HepG2 (cell line): Measurements from ENCODE around the gene THBS2. TPM values are rescaled to one million over a fixed set of nuclear protein-coding genes. Genes with fewer than 3 reads are reported as not detected.
"Not testable (repeated sequence)": the region's sequence is repeated elsewhere in the genome, so short reads cannot be mapped to it uniquely, and the experiment has no call there.

Source experiments
- ATAC-seq: fragments of 200-7000 bp; cut with Tn5 transposase; 3 replicates; pipeline ENCODE4 v1.9.1; 2020; ENCODE audit warnings: mild to moderate bottlenecking, moderate library complexity
- BruUV-seq: library from RNA; stranded (reverse); fragments of 400-500 nt; replicated peaks from 2 replicates; lab custom pipeline; 2021; lab: Mats Ljungman, UMichigan
- CTCF ChIA-PET: fragments of 300-600 bp; formaldehyde crosslinking; extraction: SDS; loops from one replicate; lab custom pipeline; 2021; ENCODE audit warnings: low total read pairs, inconsistent platforms, low intra/inter-chr PET ratio; lab: Yijun Ruan, JAX
- POLR2A ChIA-PET: fragments of 350-600 bp; sonication (Branson Sonifier 250); formaldehyde crosslinking; loops from one replicate; lab custom pipeline; 2020; ENCODE audit warnings: antibody characterized with exemption, inconsistent platforms; lab: Yijun Ruan, JAX
- DNase-seq: peaks from one replicate; pipeline ENCODE4 v3.0.0-alpha.2; 2015; ENCODE audit warnings: low spot score
- FAIRE-seq: peaks from 3 replicates; lab custom pipeline; 2011; peaks lifted over from hg19 to GRCh38; lab: Jason Lieb, UNC
- H2AFZ ChIP-seq: one replicate; pipeline ENCODE4 v1.6.1; 2011; ENCODE audit warnings: low read length, inconsistent platforms
- H3K27ac ChIP-seq: fragments of 300-600 bp; 3 replicates; pipeline ENCODE4 v1.8.0; 2011; ENCODE audit warnings: mixed run types, mild to moderate bottlenecking, mixed read lengths, low read length, inconsistent platforms; ENCODE audit not compliant: insufficient read depth; ENCODE audit errors: extremely low read length
- H3K27me3 ChIP-seq, 2 experiments: fragments of 200-600 bp in 1 of 2; 2 replicates in 1 of 2; 3 replicates in 1 of 2; pipeline versions ENCODE4 v1.6.0 to v1.8.0; 2011; ENCODE audit warnings: low read length in 2 of 2, mild to moderate bottlenecking in 2 of 2, moderate library complexity in 2 of 2, inconsistent platforms in 1 of 2; ENCODE audit not compliant: insufficient read depth in 2 of 2, control insufficient read depth in 1 of 2
- H3K36me3 ChIP-seq, 2 experiments: fragments of 200-600 bp in 1 of 2; replicated peaks in 1 of 2; 2 replicates in 1 of 2; 3 replicates in 1 of 2; pipeline versions ENCODE4 v1.5.1 to v1.8.0; 2011; ENCODE audit warnings: low read length in 2 of 2, inconsistent platforms in 1 of 2; ENCODE audit not compliant: insufficient read depth in 2 of 2, control insufficient read depth in 1 of 2
- H3K4me1 ChIP-seq: 2 replicates; pipeline ENCODE4 v1.5.1; 2012; ENCODE audit warnings: low read length, inconsistent platforms; ENCODE audit not compliant: insufficient read depth
- H3K4me2 ChIP-seq: 2 replicates; pipeline ENCODE4 v1.6.0; 2011; ENCODE audit warnings: low read depth, low read length, inconsistent platforms
- H3K4me3 ChIP-seq, 3 experiments: fragments of 200-600 bp in 1 of 3; sonication (generic), shearing (Covaris generic) in 1 of 3; replicated peaks in 1 of 3; 2 replicates each; pipeline ENCODE4 v1.5.1; 2011 to 2016; ENCODE audit warnings: low read length in 3 of 3, inconsistent platforms in 2 of 3, low read depth in 2 of 3, mild to moderate bottlenecking in 2 of 3, control low read depth in 1 of 3, mixed read lengths in 1 of 3; ENCODE audit not compliant: insufficient read depth in 1 of 3
- H3K79me2 ChIP-seq: one replicate; pipeline ENCODE4 v1.6.1; 2011; ENCODE audit warnings: low read length, inconsistent platforms; ENCODE audit not compliant: insufficient read depth
- H3K9ac ChIP-seq: 2 replicates; pipeline ENCODE4 v1.6.0; 2011; ENCODE audit warnings: mild to moderate bottlenecking, low read depth, low read length, inconsistent platforms; ENCODE audit not compliant: insufficient read depth
- H3K9me3 ChIP-seq: 2 replicates; pipeline ENCODE4 v1.5.1; 2012; ENCODE audit warnings: mild to moderate bottlenecking, low read length
- H4K20me1 ChIP-seq: 2 replicates; pipeline ENCODE4 v1.6.0; 2011; ENCODE audit warnings: inconsistent platforms, mild to moderate bottlenecking, low read length, moderate library complexity; ENCODE audit not compliant: insufficient read depth
- ARNT2 ChIP-seq: sonication (generic); formaldehyde crosslinking; IDR thresholded peaks from 2 replicates; pipeline ENCODE4 v1.8.0; 2022; ENCODE audit warnings: mild to moderate bottlenecking, low read depth, missing genetic modification reagents, moderate library complexity
- BCL6 ChIP-seq: IDR thresholded peaks from 2 replicates; pipeline ENCODE4 v1.6.1; 2016; ENCODE audit warnings: missing genetic modification reagents, missing compliant biosample characterization
- GZF1 ChIP-seq: sonication (generic); formaldehyde crosslinking; IDR thresholded peaks from 2 replicates; pipeline ENCODE4 v1.5.1; 2020; ENCODE audit warnings: mild to moderate bottlenecking, missing genetic modification reagents
- IKZF4 ChIP-seq: sonication (generic); formaldehyde crosslinking; IDR thresholded peaks from 2 replicates; pipeline ENCODE4 v1.5.1; 2020; ENCODE audit warnings: borderline replicate concordance, mild to moderate bottlenecking, low read depth, missing genetic modification reagents; ENCODE audit errors: not compliant biosample characterization
- SOX13 ChIP-seq, 3 experiments: fragments of 450-650 bp in 1 of 3; sonication (generic) in 1 of 3; formaldehyde crosslinking in 1 of 3; IDR thresholded peaks in 2 of 3; conservative IDR thresholded peaks in 1 of 3; 2 replicates each; pipeline versions ENCODE4 v1.5.0 to v1.6.1; 2016 to 2020; ENCODE audit warnings: antibody characterized with exemption in 1 of 3, mild to moderate bottlenecking in 1 of 3, missing compliant biosample characterization in 1 of 3, missing genetic modification reagents in 1 of 3, moderate library complexity in 1 of 3
- ZNF841 ChIP-seq: sonication (generic); formaldehyde crosslinking; IDR thresholded peaks from 2 replicates; pipeline ENCODE4 v1.8.1; 2023; ENCODE audit warnings: missing genetic modification reagents, borderline replicate concordance
- WGBS: methylation state at CpG from one replicate; pipeline ENCODE4 v1.1.6; 2017; ENCODE audit warnings: low lambda C conversion rate; 5-methylcytosine and 5-hydroxymethylcytosine counted together
- in situ Hi-C: cut with HindIII; loops from 2 replicates; pipeline ENCODE4 v1.10.0; 2017; ENCODE audit warnings: low pct_unique_long_range_greater_than_20kb; ENCODE audit not compliant: extremely low pct_ligation_motif_present
- intact Hi-C: fragments of 100-400 bp; cut with micrococcal nuclease; formaldehyde crosslinking; loops from one replicate; pipeline ENCODE4 v1.10.0; 2022; ENCODE audit not compliant: unreplicated experiment
- polyA plus RNA-seq, 8 experiments: library from polyadenylated mRNA; depleted of rRNA in 3 of 8; stranded (reverse) in 7 of 8; unstranded in 1 of 8; fragments of >200 nt; fragmentation: Illumina TruSeq in 4 of 8; extraction: Trizol in 4 of 8; gene quantifications; 2 replicates each; pipeline versions ENCODE4 v1.2.1 to v1.2.3, GENCODE V29; 2011 to 2016; ENCODE audit warnings: low read depth in 4 of 8, missing spikeins in 1 of 8, mixed read lengths in 1 of 8; ENCODE audit not compliant: insufficient read depth in 1 of 8
- total RNA-seq, 5 experiments: library from RNA; depleted of rRNA; stranded (reverse); fragments of >200 nt; fragmentation: Illumina TruSeq; extraction: Trizol; gene quantifications; 2 replicates each; pipeline ENCODE4 v1.2.3, GENCODE V29; 2016; ENCODE audit warnings: low read depth in 1 of 5
- TF ChIP-seq, protein P1 (sequence below): sonication (generic); formaldehyde crosslinking; IDR thresholded peaks from 2 replicates; pipeline ENCODE4 v1.9.0; 2021; ENCODE audit warnings: missing genetic modification reagents, borderline replicate concordance

THBS2 gene
- total and polyA plus RNA-seq, 2 of the 13 experiments (the other 11 are each of a cell fraction or from before 2014, with no cell fraction given): 0.12 to 0.15 TPM

DNA sequence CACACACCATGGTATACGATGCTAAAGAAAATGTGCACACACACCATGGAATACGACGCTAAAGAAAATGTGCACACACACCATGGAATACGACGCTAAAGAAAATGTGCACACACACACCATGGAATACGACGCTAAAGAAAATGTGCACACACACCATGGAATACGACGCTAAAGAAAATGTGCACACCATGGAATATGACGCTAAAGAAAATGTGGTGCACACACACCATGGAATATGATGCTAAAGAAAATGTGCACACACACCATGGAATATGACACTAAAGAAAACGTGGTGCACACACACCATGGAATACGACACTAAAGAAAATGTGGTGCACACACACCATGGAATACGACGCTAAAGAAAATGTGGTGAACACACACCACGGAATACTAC is 55.7 kb downstream of the THBS2 start:
- TF ChIP-seq GZF1: peak; percentile 93; the same call in 1 of the 2 replicates
- TF ChIP-seq, all 625 proteins: peak for 1; not testable (repeated sequence) for 624
- H3K9me3 ChIP-seq, FAIRE-seq, H3K4me1 ChIP-seq, H3K9ac ChIP-seq, in situ Hi-C loops, H3K79me2 ChIP-seq, POLR2A ChIA-PET, H4K20me1 ChIP-seq, H3K4me3 ChIP-seq, intact Hi-C loops, H2AFZ ChIP-seq, H3K27ac ChIP-seq, DNase-seq, ATAC-seq, H3K36me3 ChIP-seq, H3K4me2 ChIP-seq, BruUV-seq, CTCF ChIA-PET: not testable (repeated sequence)
- 74% methylated on average over 15 of the region's 15 CpGs for WGBS
- peaks cover 5 to 12% of the 10 kb centered on the region in 2 experiments; a peak in 3 of 5 replicates for H3K27me3 ChIP-seq

- H3K9ac ChIP-seq, H3K4me3 ChIP-seq, H2AFZ ChIP-seq, H3K79me2 ChIP-seq, CTCF ChIA-PET, H3K4me2 ChIP-seq, H3K27ac ChIP-seq, FAIRE-seq, in situ Hi-C loops, H3K9me3 ChIP-seq, H3K36me3 ChIP-seq, H4K20me1 ChIP-seq, DNase-seq, intact Hi-C loops, POLR2A ChIA-PET, ATAC-seq, H3K4me1 ChIP-seq, BruUV-seq: not testable (repeated sequence)
- 14% methylated on average over 2 of the region's 2 CpGs for WGBS
- peaks cover 3 to 13% of the 10 kb centered on the region in 2 experiments; a peak in 2 of 5 replicates for H3K27me3 ChIP-seq
Measured at GRCh38 chr6:169196279-169196678, 57.4 kb downstream of the THBS2 start.

GRCh38 chr6:169194737-169195136 is 58.9 kb downstream of the THBS2 start:
- H3K27me3 ChIP-seq: peaks cover 3 to 20% of the 10 kb centered on the region in 2 experiments; a peak in 4 of 5 replicates
- DNase-seq: no peak
- intact Hi-C loops (no loop called here), in situ Hi-C loops (no loop called here)
- 4% methylated on average over 2 of the region's 2 CpGs for whole genome bisulfite sequencing
- no peaks in the 10 kb centered on the region for H3K36me3 ChIP-seq
- no peak for FAIRE-seq
- no peaks in the 10 kb centered on the region for H4K20me1 ChIP-seq
- no TSS peak for BruUV-seq
- no peaks in the 10 kb centered on the region for H3K79me2 ChIP-seq
- H3K4me3 ChIP-seq: no peak overlapping the region
- no peak overlapping the region for H3K4me2 ChIP-seq
- no peaks in the 10 kb centered on the region for H3K4me1 ChIP-seq
- no peak for TF ChIP-seq BCL6 (CRISPR knock-in tag)
- no peak for TF ChIP-seq ARNT2 (CRISPR knock-in tag)
- no peak for TF ChIP-seq SOX13 (IDR thresholded peaks at IDR 0.05)
- no peak for TF ChIP-seq SOX13 (CRISPR knock-in tag; conservative IDR thresholded peaks at IDR 0.05 in 1 of 2, IDR thresholded peaks at IDR 0.05 in 1 of 2)
- TF ChIP-seq ZNF841 (CRISPR knock-in tag): no peak
- TF ChIP-seq, protein P1, sequence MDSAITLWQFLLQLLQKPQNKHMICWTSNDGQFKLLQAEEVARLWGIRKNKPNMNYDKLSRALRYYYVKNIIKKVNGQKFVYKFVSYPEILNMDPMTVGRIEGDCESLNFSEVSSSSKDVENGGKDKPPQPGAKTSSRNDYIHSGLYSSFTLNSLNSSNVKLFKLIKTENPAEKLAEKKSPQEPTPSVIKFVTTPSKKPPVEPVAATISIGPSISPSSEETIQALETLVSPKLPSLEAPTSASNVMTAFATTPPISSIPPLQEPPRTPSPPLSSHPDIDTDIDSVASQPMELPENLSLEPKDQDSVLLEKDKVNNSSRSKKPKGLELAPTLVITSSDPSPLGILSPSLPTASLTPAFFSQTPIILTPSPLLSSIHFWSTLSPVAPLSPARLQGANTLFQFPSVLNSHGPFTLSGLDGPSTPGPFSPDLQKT (CRISPR knock-in tag): no peak
- TF ChIP-seq IKZF4 (CRISPR knock-in tag): no peak
- no peak overlapping the region for H3K9ac ChIP-seq
- ATAC-seq: no peak
- ChIA-PET CTCF (no interaction called here), POLR2A (no interaction called here)
- no peak overlapping the region for H2AFZ ChIP-seq
- H3K27ac ChIP-seq: no peak overlapping the region
- no peaks in the 10 kb centered on the region for H3K9me3 ChIP-seq
